Activated CD4-positive, CD25-positive, alpha-beta regulatory T cell treated with anti-CD3 and anti-CD28 coated beads, Interleukin-2, amount 50 U/mL, for 16 hours (primary cell): Measurements from ENCODE around the gene TTC9.

Experiments used
- DNase-seq: peaks from one replicate; pipeline ENCODE4 v3.0.0-alpha.2; 2020; ENCODE audit warnings: low read depth, low spot score

Gene TTC9

DNA sequence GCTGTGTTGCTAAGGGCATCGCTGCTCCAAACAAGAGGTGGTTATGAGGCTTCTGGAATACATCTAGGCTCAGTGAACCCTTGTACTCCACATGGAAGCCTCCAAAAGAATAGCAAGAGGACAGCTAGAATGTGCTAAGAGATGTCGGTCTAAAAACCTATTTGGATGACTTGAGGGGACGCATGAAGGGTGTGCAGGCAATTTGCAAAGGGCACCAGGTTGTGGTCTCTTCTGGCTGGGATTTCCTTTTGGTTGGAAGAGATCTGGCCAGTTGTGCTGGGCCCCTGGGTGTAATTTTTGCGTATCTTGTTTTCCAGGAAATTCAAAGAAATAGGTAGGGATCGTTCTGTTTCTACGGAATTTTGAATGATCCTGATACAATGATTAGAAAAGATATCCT lies 4.2 kb downstream of the TTC9 start:
- DNase-seq, result no peak

DNA sequence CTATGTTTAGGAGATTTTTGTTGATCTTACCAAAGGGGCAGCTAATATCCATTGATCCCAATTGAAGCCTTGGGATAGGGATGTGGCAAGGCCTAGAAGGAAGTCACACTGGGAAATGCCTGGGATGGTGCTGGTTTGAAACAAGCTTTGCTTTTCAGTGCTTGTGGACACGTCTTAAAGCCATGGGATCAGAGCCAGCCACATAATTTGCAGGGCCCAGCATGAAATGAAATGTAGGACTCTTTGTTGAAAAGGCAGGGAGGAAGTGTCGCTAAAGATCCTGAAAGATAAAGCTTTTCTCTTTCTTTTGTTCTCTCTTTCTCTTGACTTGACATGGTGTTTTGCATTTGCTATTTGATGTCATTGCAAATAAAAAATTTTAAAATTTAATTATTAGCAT lies 5.0 kb downstream of the TTC9 start:
- DNase-seq, result no peak

DNA sequence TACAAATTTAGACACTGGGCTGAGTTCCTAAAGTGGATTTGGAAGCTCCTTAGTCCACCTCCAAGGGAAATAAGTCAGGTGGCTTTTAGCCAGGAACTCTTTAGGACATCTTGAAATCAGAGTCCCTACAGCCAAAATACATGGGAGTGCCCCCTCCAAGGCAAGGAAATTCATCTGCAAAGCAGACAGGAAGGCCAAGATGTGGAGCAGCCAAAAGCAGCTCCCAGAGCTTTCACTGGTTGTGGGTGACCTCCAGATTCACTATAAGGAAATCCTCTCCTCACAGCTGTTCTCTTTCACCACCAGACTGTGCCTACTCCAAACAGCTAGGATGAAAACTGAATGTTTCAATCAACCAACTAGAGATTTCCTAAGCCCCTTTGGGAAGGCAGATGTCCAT lies 6.6 kb downstream of the TTC9 start:
- DNase-seq, result no peak

DNA sequence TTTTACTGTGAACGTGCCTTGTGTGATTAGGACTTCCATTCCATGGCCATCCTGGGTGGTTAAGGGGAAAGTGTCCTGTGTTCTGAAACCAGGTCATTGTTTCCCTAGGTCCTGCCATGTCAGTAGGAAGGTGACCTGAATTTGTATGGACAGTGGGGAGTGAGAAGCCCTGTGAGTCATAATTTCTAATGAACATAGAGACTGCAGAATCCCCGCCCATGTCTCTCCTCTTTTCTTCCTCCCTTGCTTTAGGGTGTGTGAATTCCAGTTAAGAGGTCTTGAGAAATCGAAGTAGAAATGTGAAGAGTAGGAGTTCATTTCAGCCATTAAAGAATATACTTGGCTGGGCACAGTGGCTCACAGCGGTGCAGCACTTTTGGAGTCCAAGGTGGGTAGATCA lies 8.1 kb downstream of the TTC9 start:
- DNase-seq, result no peak

DNA sequence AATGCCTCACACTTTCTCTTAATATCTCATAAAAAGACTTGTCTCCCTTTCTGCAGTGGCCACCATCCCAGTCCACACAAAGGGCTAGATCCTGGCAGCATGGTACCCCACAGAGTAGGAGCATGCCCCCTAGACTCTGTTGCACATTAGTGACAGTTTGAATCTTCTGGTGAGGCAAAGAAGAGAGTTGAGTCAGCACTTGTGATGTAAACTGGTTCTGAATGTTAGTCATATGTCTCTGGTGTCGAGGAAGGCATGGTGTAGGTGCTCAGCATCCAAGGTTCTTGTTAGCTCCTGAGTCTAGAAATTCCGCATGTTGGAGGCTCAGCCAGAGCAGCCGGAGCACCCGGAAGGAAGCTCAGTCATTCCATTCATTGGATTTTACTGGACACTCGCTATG lies 9.8 kb downstream of the TTC9 start:
- DNase-seq, result no peak

DNA sequence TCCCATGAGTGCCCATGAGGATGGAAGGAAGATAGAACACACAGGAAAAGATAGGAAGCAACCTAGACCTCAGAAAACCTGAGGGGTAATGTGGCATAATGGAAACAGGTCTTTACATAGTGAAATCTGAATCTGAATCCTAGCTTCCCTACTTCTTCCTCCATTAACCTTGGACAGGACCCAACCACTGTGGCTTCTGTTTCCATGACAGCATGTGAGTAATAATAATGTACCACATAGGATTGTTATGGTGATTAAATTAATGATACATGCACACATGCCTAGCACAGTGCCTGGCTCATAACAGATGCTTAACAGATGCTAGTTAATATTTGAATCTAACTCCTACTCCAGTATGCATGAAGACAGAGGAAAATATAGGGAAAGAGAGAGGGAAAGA lies 11.2 kb downstream of the TTC9 start:
- no peak for DNase-seq

DNA sequence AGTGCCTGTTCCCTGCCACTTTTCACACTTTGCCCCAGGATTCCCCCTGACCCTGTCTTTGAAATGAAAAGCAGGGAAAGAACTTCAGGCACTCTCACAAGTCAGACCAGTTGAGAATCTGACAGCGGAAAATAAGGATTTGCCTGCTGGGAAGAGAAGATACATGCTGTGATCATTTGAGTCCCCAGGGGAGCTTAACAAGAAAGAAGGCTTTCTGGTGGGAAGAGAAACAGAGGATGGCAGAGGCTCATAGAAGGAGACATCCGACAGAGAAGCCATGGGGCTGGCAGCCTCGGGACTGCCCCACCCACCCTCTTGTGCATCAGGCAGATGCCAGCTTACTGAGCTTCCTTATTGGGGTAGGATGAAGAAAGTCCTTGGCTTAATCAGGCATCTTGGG lies 11.9 kb downstream of the TTC9 start:
- DNase-seq, result no peak

DNA sequence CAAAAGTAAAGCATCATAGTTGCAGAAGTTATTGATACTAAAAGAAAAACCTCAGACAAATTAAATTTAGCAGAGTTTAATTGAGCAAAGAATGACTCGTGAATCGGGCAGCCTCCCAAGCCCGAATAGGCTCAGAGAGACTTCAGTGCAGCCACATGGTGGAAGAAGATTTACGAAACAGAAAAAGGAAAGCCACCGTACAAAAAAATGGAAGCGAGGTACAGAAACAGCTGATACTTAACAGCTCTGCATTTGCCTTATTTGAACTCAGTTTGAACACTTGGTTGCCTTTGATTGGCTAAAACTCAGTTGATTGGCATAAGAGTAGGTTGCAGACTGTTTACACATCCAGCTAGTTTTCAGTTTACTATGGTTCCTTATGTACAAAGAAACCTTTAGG lies 12.9 kb downstream of the TTC9 start:
- no peak for DNase-seq

DNA sequence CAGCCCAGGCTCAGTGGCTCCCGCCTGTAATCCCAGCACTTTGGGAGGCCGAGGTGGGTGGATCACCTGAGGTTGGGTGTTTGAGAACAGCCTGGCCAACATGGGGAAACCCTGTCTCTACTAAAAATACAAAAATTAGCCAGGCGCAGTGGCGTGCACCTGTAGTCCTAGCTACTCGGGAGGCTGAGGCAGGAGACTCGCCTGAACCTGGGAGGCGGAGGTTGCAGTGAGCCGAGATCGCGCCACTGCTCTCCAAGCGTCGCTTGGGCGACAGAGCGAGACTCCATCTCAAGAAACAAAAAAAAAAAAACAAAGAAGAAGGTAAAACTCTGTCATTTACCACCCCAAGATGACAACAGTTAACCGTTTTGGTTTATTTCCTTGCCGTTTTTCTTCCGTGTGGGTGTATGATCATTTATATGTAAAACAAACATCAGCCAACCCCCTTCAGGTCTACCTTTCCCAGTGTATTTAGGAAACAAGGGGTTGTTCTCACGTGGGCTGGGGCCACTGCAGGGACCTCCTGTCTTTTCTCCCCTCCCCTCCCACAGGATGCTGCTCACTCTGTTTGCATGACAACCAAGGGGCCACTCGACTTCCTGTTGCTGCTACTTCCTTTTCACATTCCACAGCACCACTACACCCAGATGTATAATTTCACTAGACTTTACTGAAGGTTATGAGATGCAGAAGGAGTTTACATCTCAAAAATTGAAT lies 13.6 kb downstream of the TTC9 start:
- DNase-seq, result peak; percentile 51

DNA sequence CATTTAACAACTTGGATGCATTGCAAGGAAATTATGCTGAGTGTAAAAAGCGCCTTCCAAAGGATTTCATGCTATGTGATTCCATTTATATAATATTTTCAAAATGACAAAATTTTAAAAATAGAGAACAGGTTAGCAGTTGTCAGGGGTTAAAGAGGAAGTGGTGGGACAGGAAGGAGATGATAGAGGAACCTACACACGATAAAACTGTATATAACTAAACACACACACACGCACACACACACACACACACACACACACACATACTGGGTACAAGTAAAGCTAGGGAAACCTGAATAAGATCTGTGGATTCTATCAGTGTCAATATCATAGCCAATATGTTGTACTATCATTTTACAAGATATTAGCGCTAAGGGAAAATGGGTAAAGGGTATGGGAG lies 17.2 kb downstream of the TTC9 start:
- DNase-seq, result no peak

DNA sequence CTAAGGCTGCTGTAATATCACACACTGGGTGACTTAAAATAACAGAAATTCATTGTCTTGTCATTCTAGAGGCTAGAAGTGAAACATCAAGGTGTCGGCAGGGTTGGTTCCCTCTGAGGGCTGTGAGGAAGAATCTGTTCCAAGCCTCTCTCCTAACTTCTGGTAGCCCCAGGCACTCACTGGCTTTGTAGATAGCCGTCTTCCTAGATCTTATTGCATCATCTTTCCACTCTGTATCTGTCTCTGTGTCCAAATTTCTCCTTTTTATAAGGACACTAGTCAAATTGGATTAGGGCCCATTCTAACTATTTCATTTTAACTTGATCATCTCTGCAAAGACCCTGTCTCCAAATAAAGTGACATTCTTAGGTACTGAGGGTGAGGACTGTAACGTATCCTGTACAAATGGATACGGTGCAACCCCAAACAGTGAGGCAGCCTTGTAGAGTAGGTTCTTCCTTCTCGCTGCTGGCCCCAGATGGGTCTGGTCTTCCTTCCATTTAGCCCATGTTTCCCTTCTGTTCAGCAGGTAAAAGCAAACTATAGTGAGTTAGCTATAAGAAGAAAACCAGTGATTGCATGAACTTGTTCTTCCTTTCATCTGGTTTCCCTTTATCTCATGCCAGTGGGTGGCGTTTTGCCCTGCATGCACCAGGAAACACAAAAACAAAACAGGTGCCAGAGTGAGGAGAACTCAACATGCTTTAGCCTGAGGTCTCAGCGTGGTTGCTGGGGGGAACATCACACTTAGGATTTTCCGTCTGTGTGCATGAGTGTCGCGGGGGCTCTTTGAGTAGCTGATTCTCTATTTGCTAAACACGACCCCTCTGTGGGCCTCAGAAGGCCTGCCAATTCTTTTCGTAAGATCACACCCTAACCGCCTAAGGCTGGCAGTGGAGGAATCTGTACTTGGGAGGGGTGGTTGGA lies 19.5 kb downstream of the TTC9 start:
- DNase-seq, result no peak

DNA sequence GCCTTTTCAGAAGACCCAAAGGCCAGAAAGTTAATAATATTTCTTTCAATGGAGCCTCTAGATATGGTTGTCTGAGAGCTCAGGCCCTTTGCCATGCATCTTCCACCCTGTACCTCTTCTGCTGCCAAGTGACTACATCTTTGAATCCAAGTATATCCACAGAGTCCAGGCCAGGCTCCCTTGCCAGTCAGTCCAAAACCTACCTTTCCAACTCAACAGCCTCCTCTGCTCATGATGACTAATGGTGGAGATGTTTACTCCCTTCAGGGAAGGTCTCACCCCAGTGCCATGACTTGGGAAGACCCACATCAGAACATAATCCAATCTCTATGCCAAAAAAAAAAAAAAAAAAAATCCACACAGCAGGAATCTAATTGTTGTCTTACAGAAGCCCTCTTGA lies 20.4 kb downstream of the TTC9 start:
- DNase-seq, result no peak

DNA sequence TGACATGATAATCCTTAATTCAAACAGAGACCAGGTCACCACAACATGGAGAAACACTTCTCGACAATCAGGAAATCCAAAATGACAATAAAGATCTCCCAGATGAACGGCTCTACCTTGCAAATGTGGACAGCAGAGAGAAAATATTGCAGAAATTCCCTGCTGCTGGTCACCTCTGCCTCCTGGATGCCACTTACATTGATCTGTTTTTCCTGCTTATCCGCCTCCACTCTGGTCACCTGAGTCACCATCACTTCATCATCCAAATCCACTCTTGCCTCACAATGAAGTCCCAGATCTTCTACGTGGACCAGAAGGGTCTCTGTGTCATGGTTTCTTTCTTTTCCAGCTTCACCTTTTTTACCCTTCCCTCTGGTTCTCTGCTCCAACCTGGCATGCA lies 21.1 kb downstream of the TTC9 start:
- no peak for DNase-seq

DNA sequence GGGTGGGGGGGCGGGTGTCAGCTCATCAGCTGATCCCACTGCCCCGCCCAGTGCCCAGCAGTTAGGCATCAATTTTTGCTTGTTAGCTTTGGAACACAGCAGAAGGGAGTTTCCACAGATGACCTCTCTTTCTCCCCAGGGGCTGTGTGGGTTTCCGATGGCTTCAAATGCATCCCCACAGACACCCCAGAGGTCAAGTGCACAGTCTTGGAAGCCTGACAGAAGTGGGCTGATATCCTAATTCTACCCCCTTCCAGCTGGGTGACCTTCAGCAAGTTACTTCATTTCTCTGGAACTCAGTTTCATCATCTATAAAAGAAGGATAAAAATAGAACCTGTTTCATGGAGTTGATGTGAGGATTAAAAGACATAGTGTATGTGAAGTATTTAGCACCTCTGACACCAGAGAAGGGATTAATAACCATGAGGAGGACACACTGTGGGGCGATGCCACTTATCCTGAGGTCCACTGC lies 22.0 kb downstream of the TTC9 start:
- no peak for DNase-seq

DNA sequence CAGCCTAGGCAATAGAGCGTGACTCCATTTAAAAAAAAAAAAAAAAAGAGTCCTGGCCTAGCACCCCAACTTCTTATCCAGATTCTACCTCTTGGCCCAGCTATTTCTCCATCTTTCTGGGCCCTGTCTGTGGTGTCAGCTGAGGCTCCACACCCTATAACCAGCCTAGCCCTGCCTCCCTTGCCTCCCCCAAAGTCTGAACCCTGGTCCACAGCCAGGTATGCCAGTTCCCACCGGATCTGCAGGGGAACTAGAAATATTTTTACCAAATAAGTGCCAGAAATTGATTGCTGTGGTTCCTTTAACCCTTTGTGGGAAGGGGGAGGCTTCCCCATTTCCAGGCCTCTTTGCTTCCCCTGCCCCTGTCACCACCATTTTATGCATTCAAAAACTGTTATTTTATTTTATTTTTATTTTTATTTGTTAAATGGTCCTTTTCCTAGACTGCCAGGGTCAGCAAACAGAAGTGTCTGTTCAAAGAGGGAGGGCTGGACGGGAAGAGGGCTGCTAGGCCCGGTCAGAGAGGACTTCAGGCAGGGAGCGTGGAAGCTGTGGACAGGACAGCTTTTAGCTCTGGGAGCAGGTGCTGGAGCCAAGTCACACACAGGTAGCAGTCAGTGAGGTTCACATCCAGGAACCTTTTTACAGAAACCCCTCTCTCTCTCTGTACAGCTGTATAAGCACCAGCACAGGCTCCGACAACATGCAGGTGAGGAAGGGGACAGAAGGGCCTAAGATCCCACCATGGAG lies 23.2 kb downstream of the TTC9 start:
- DNase-seq, result no peak

DNA sequence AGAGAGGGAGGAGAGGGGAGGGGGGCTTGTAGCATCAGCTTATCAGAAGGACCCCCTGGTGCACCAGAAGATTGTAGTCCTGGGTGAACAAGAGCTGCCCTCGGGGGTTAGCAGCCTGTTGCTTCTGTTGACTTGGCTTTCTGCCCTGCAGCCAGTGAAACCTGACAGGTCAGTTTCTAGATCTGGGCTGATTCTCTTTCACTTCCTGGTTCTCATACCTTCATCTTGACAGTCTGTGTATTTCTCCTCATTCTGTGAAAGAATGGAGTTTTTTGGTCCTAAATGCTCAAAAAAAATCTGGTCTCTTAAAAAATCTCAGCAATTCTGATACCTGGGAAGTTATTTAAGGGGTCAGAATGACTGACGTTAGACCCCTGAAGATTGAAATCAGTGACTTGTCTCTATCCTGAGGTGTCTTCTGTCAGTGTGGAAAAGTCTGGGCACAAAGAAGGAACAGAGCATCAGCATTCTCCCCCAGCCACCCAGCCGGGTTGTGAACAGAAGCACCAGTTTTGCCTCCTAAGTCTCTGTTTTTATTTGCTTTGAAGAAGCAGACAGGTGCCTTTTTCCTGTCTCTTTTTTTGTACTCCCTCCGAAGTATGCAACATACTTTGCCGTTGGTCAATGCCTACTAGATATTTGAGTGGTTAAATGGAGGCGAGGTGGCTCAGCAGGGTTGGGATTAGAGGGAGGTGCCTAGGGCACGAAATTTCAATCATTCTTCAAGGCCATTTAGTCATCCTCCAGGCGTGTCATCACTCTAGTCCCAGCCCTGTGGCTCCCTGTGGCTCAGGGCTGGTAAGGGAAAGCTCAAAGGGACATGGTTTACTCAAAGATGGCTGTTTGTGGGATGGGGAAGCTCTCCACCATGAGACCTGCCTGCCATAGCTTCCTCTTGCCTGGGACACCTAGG lies 24.0 kb downstream of the TTC9 start:
- DNase-seq, result no peak

DNA sequence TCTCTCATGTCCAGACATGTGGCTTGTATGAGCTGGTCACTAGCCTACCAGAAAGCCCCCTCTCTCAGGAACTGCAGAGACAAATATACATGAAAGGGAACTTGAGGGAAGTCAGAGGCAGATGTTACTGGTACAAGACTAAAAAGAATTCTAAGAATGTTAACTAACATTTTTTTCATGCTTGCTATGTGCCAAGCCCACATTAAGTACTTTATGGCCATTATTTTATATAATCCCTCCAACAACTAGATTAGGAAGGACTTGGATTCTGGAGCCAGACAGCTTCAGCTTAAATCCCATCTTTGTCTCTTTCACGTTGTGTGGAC lies 24.6 kb downstream of the TTC9 start:
- no peak for DNase-seq

DNA sequence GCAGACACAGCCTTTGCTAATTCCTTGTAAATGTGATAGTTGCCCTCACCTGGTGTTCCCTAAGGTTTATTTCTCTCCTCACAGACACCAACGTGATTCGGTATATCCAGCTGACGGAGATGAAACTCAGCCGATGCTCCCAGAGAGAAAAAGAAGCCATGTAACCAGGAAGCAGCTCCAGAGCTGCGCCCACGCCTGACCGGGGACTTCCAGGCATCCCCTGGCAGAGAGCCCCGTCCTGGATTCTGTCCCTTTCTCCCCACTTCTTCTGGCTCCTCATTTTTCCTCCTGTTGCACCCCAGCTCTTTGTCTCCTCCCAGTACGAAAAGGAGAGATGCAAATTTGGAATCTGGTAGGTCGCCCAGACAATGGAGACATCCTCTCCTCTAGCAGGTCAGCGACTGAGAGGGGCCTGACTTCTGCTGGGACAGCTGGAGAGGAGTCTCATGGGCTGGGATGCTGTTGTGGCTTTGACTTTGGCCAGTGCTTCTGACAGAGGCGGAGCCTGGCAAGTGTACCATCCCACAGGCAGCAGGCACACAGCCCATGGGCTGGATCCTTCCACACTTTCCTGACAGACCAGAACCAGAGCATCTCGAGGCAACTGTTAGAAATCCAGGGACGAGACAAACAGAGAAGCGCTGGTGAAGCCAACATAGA lies 29.4 kb downstream of the TTC9 start:
- DNase-seq, result no peak

DNA sequence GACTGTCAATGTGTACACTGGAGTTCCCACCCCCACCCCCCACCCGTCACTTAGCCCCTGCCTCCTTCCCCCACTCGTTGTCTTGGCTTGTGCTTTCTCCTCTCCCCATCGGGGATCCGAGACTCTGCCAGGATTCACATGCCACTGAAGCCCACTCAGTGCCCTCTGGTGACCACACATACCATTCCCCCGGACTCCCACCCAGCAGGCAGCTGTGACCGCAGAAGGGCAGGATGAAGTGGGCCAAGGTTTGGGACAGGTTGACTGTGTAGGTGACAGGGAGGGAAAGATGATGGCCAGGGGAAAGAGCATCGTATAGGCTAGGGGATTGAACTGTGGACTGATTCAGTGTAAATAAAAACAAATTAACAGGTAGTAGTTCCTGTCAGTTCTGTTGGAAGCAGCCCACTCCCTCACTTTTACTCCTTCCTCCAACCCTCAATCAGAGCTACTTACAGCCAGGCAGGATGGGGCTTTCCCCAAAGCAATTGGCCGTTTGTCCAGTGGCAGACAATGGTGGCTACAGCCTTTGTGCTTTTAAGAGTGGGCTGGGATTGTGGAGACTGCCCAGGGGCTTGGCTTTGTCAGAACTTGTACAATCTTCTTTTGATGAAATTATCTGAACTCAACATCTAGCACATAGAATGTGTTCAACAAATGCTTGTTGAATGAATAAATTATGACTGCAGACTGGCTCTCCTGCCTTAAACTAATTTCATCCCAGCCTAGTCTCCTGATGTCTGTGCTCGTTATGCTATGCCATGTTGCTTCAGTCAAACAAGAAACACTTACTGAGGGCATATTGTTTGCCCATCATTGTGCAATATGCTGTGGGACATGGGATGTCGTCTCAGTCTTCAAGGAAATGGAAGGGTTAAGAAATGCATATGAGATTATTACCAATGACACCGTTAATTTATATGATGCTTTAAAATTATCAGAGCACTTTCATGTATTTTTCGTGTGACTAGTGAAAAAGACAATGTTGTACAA lies 30.2 kb downstream of the TTC9 start:
- DNase-seq, result no peak

DNA sequence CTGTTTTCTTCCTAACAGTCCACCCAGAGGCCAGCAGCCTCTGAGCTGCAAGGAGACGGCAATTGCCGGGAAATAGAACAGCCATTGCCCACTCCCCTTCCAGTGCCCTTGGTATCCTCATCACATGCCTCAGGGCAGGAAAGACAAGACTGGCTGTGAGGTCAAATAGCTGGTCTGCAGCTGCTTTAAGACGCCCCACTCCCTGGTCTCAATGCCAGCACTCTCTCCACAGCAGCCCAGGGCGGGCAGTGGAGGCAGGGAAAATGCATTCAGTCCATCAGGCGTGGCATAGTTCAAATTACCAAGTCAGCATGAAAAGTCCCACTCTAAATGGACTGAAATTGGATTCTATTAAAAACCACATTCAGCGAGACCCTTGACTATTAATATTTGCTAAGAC lies 35.6 kb downstream of the TTC9 start:
- no peak for DNase-seq
